Heart right ventricle (tissue), 16 donors: Measurements from ENCODE around the gene CTNS. TPM values are rescaled to one million over a fixed set of nuclear protein-coding genes. Genes with fewer than 3 reads are reported as not detected.
"Not testable (repeated sequence)": the region's sequence is repeated elsewhere in the genome, so short reads cannot be mapped to it uniquely, and the experiment has no call there.

Source experiments
- ATAC-seq, 8 donors: fragments of 200-7000 bp; cut with Tn5 transposase; one replicate each; pipeline ENCODE4 v1.9.1; 2020; ENCODE audit warnings: mild to moderate bottlenecking in 8 of 8, moderate library complexity in 8 of 8, moderate number of reproducible peaks in 1 of 8
- DNase-seq, 2 donors: peaks; one replicate each; pipeline ENCODE4 v3.0.0-alpha.2; 2020
- H3K27ac ChIP-seq, 10 donors: fragments of 200-600 bp; sonication (generic) in 2 of 10; one replicate each; pipeline versions ENCODE4 v1.5.0 to v1.8.0; 2020 to 2022; ENCODE audit warnings: mild to moderate bottlenecking in 3 of 10
- H3K27me3 ChIP-seq, 7 donors: fragments of 200-600 bp; one replicate each; pipeline ENCODE4 v1.8.0; 2021 to 2022; ENCODE audit warnings: mild to moderate bottlenecking in 2 of 7
- H3K36me3 ChIP-seq, 9 donors: fragments of 200-600 bp; sonication (generic) in 1 of 9; one replicate each; pipeline versions ENCODE4 v1.5.0 to v1.8.0; 2020 to 2022; ENCODE audit warnings: mild to moderate bottlenecking in 2 of 9
- H3K4me1 ChIP-seq, 9 donors: fragments of 200-600 bp; sonication (generic) in 1 of 9; one replicate each; pipeline versions ENCODE4 v1.5.0 to v1.8.0; 2020 to 2022; ENCODE audit warnings: mild to moderate bottlenecking in 4 of 9
- H3K4me3 ChIP-seq, 10 donors: fragments of 200-600 bp; sonication (generic) in 2 of 10; one replicate each; pipeline versions ENCODE4 v1.5.0 to v1.8.0; 2020 to 2022; ENCODE audit warnings: mild to moderate bottlenecking in 7 of 10, moderate library complexity in 2 of 10
- H3K9me3 ChIP-seq, 11 donors: fragments of 200-600 bp in 10 of 11; sonication (generic) in 2 of 11; one replicate each; pipeline versions ENCODE4 v1.5.0 to v1.8.0; 2013 to 2022; ENCODE audit warnings: mild to moderate bottlenecking in 2 of 11, control low read depth in 1 of 11, moderate library complexity in 1 of 11
- WGBS, 2 donors: extraction: QIAGEN DNeasy Blood & Tissue Kit; methylation state at CpG; one replicate each; pipeline ENCODE4 v1.1.7; 2013; ENCODE audit warnings: inconsistent platforms in 1 of 2; 5-methylcytosine and 5-hydroxymethylcytosine counted together
- intact Hi-C, 10 donors: fragments of 100-400 bp; cut with DNase I; formaldehyde crosslinking; loops; one replicate each; pipeline versions ENCODE4 v1.11.1 to v1.14.2; 2022
- polyA plus RNA-seq, 2 donors: library from polyadenylated mRNA; stranded (reverse); fragments of 200-250 nt; gene quantifications; one replicate each; pipeline ENCODE4 v1.2.3, GENCODE V29; 2013
- total RNA-seq, 10 donors: library from RNA; stranded (reverse); fragmentation: NEBNext Ultra II Directional in 3 of 10; extraction: Animal tissue kit (Norgen Biotek cat#: 25700) in 3 of 10; gene quantifications; one replicate each; pipeline versions ENCODE4 v1.2.1 to v1.2.4, GENCODE V29; 2021 to 2023
- TF ChIP-seq, protein P1 (sequence below), 9 donors: fragments of 200-600 bp; sonication (generic) in 2 of 9; IDR thresholded peaks; one replicate each; pipeline versions ENCODE4 v1.5.0 to v1.8.0; 2021 to 2022; ENCODE audit warnings: antibody characterized with exemption in 9 of 9, mild to moderate bottlenecking in 5 of 9, moderate library complexity in 1 of 9
- donor health status: Arrhythmogenic right ventricular cardiomyopathy.
- donor health status: ischemic (EF 13 %, LVEDD 7.1; RV severe dilation, severe dysfunction).
- donor health status: healthy with polysubstance abuse.
- donor health status: DM: no; HTN: yes; CAD: no.
- donor health status: DM: no; HTN: no; CAD: no.
- donor health status: ischemic (EF 25% LVEDD 6.9; RV normal size, moderate dysfunction).
- donor health status: ischemic (EF 25% LVEDD 5.7; RV mildly dilated, moderate dysfunction).
- donor health status: healthy.
- donor health status: DM: yes; HTN: yes; CAD: no.
- donor health status: Ischemic cardiomyopathy.
- donor health status: ischemic (EF 35%, LVEDD 5.7; RV mildly dilated, moderate dysfunction).
- donor health status: nonischemic (EF 11% LVEDD 7.7; RV severe dilation, severe dysfunction).
- donor health status: DM: yes; HTN: yes; CAD: no.
- donor health status: PGD.
- donor health status: ischemic (EF 29% LVEDD 5.4; RV normal size, mild dysfunction).
- donor health status: nonischemic (EF 23%, LVEDD 6.1; RV moderate dilation, normal function).

CTNS gene
- total and polyA plus RNA-seq, 12 donors = 5.2 to 11.8 (median 7.6) TPM

DNA sequence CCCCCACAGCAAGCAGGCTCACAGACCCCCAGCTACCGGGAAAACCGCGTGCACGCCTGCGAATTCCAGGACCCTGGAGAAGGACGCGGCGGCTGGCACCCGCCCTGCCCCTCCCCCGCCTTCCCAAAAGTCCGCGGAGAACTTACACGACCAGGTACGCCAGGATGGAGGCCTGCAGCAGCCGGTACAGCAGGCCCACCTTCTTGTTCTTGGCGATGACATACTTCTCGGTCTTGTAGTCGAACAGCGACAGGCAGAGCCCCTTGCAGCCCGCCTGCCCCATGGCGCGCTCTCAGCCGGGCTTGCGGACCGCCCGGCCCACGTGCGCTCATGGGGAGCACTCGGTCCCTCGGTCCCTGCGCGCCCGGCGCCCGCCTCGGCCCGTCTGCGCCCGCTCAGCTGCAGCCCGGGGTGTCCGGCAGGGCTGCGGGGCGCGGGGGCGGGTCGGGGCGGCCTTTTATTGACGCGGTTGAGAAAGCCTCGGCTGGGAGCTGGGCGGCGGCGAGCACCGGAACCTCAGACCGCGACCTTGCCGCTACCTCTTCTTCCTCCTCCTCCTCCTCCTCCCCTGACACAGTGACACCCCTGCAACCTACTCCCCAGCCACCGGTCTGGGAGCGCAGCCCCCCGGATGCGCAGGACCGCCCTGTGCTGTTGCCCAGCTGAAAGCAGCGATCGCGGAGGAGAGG, 59.3 kb downstream of the CTNS start, which contains the start of gene P2RX5:
TSS of gene P2RX5 (minus strand) at position 433 of the 689 bp plus-strand sequence. CDS start at position 283, 150 bp downstream.
- peak within 1 kb of the TSS in 9 of 10 donors; percentile 39 to 90 (median 80) for H3K27ac ChIP-seq

DNA sequence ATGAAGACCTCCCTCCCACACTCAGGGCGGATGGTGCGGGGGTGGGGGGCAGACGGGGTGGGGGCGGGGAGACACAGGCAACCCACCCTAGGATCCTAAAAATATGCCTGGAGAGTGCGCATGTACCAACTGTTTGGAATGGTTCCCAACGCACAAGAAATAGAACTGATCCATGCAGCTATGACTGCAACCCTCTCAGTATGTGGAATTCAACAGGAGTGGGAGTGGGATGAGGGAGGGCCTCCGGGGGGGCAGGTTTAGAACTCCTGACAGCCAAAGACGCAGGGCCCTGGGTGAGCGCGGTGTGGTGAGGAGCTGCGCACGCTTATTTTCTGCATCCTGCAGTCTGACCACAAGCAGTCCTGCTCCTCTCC, 60.5 kb downstream of the CTNS start:
- no peak for DNase-seq
- Histone ChIP-seq H3K27me3 (peaks cover 0 to 39% (median 24%) of the 10 kb centered on the region in 7 donors), H3K9me3 (peaks cover 0 to 10% (median 0%) of the 10 kb centered on the region in 11 donors), H3K4me3 (peak overlapping the region in 7 of 10 donors; percentile 8 to 62 (median 55)), H3K27ac (peak overlapping the region in 4 of 10 donors; percentile 29 to 90 (median 74)), H3K36me3 (no peaks in the 10 kb centered on the region), H3K4me1 (peaks cover 0 to 26% (median 18%) of the 10 kb centered on the region in 9 donors)
- intact Hi-C loops = no loop called here
- ATAC-seq = peak in 7 of 8 donors; percentile 4 to 70 (median 21)
- WGBS, 2 donors = 40% methylated on average over 12 of the region's 12 CpGs
- TF ChIP-seq, protein P1, sequence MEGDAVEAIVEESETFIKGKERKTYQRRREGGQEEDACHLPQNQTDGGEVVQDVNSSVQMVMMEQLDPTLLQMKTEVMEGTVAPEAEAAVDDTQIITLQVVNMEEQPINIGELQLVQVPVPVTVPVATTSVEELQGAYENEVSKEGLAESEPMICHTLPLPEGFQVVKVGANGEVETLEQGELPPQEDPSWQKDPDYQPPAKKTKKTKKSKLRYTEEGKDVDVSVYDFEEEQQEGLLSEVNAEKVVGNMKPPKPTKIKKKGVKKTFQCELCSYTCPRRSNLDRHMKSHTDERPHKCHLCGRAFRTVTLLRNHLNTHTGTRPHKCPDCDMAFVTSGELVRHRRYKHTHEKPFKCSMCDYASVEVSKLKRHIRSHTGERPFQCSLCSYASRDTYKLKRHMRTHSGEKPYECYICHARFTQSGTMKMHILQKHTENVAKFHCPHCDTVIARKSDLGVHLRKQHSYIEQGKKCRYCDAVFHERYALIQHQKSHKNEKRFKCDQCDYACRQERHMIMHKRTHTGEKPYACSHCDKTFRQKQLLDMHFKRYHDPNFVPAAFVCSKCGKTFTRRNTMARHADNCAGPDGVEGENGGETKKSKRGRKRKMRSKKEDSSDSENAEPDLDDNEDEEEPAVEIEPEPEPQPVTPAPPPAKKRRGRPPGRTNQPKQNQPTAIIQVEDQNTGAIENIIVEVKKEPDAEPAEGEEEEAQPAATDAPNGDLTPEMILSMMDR (IDR thresholded peaks at IDR 0.05) = no peak

More for the DNA sequence above, 59.3 kb downstream of the CTNS start, which contains the start of gene P2RX5:
- 1% methylated on average over 65 of the region's 65 CpGs for WGBS, 2 donors
- TF ChIP-seq, protein P1 (IDR thresholded peaks at IDR 0.05) = no peak
- ATAC-seq (peak; percentile 41 to 63 (median 52)), DNase-seq (no peak)
- intact Hi-C loops = loop anchor here in 1 of 10 donors (2.0 kb wide), 1 partner anchor 27 kb away; the partner anchor contains the start of gene HASPIN
- H3K36me3 ChIP-seq = no peaks in the 10 kb centered on the region
- peaks cover 0 to 10% (median 0%) of the 10 kb centered on the region in 11 donors for H3K9me3 ChIP-seq
- peaks cover 0 to 26% (median 18%) of the 10 kb centered on the region in 9 donors for H3K4me1 ChIP-seq
- peak within 1 kb of the TSS; percentile 32 to 62 (median 54) for H3K4me3 ChIP-seq
- peaks cover 0 to 43% (median 24%) of the 10 kb centered on the region in 7 donors for H3K27me3 ChIP-seq

DNA sequence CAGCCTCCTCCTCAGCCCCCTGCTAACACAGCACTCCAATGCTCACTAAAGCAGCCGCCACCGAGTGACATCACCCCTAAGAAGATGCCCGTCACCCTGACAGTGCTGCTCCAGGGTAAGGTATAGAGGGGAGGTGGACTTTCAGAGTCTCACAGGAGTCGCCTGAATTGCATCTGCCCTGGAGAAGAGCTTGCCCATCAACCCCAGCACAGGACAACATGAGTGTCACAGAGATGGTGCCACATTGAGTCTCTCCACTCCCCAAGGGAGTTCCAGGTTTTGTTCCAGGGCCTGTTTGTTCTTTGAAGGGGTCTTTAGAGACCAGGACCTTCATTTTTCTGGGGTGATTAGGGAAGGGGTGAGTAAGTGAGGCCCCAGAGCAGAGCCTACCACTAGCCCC, 61.6 kb downstream of the CTNS start:
- Histone ChIP-seq H3K27ac (no peak overlapping the region), H3K4me1 (peaks cover 0 to 26% (median 18%) of the 10 kb centered on the region in 9 donors), H3K27me3 (peaks cover 0 to 39% (median 24%) of the 10 kb centered on the region in 7 donors), H3K36me3 (no peaks in the 10 kb centered on the region), H3K4me3 (no peak overlapping the region), H3K9me3 (peaks cover 0 to 10% (median 0%) of the 10 kb centered on the region in 11 donors)
- TF ChIP-seq, protein P1 (IDR thresholded peaks at IDR 0.05) = no peak
- DNase-seq = no peak
- no peak for ATAC-seq
- WGBS, 2 donors = 81 to 88% methylated on average over 4 of the region's 4 CpGs
- intact Hi-C loops = no loop called here

DNA sequence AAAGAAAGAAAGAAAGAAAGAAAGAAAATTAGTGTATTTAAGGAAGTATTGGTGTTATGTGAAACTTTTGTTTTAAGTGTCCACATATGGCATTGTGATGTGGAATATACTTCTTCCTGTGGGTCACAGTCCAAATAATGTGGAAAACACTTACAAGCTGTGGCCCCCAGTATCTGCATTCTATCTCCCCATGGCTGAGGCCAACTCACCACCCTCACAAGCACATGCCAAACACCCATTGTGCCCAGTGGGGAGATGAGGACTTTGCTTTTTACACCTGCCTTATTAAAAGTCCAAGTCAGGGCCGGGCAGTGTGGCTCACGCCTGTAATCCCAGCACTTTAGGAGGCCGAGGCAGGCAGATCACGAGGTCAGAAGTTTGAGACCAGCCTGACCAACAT, 63.4 kb downstream of the CTNS start:
- WGBS, 2 donors = 88 to 91% methylated on average over 4 of the region's 4 CpGs
- ATAC-seq = no peak
- TF ChIP-seq, protein P1 (IDR thresholded peaks at IDR 0.05) = no peak
- H3K27me3 ChIP-seq = peaks cover 0 to 28% (median 19%) of the 10 kb centered on the region in 7 donors
- H3K4me1 ChIP-seq = peaks cover 0 to 20% (median 14%) of the 10 kb centered on the region in 9 donors
- H3K4me3 ChIP-seq = no peak overlapping the region
- H3K27ac ChIP-seq = no peak overlapping the region
- H3K36me3 ChIP-seq = no peaks in the 10 kb centered on the region
- peaks cover 0 to 10% (median 0%) of the 10 kb centered on the region in 11 donors for H3K9me3 ChIP-seq
- no peak for DNase-seq
- intact Hi-C loops = no loop called here

GRCh38 chr17:3702041-3702539, 65.5 kb downstream of the CTNS start:
- WGBS, 2 donors = 86 to 95% methylated on average over 7 of the region's 7 CpGs
- intact Hi-C loops, H3K36me3 ChIP-seq: not testable (repeated sequence)

More at GRCh38 chr17:3702041-3702539, 65.5 kb downstream of the CTNS start:
- not testable (repeated sequence) for H3K27me3 ChIP-seq, ATAC-seq, H3K4me1 ChIP-seq, H3K27ac ChIP-seq, H3K9me3 ChIP-seq, DNase-seq, H3K4me3 ChIP-seq
